ENCODE measurements around the gene FKBP2. TPM values are rescaled to one million over a fixed set of nuclear protein-coding genes. Genes with fewer than 3 reads are reported as not detected.

FKBP2 gene
- total RNA-seq, 1 experiment from 2014 or later, result 41.0 TPM

- no peak overlapping the region for H4K5ac ChIP-seq (ENCODE audit: insufficient read length, low read depth, low read length)
- H3K23me2 ChIP-seq (ENCODE audit: insufficient read length, low read depth, low read length, poor library complexity, severe bottlenecking), result peaks cover 21% of the 10 kb centered on the region
- no peak overlapping the region for H3K18ac ChIP-seq (ENCODE audit: insufficient read length, low read depth, low read length)
- no peak overlapping the region for H3K23ac ChIP-seq (ENCODE audit: insufficient read length, low read depth, low read length)
- Mint-ChIP-seq H3K27me3 (ENCODE audit: low read depth) (no peaks in the 10 kb centered on the region), H3K36me3 (ENCODE audit: insufficient read depth in 1 of 3, low read depth in 3 of 3) (peaks cover 13 to 31% (median 17%) of the 10 kb centered on the region in 3 experiments), H3K27ac (peak overlapping the region; percentile 40 to 86 (median 75); a peak in 4 of 7 replicates), H3K4me3 (peak overlapping the region; percentile 85 to 93), H3K4me1 (peaks cover 28 to 35% of the 10 kb centered on the region in 2 experiments), H3K9me3 (no peaks in the 10 kb centered on the region; a peak in 1 of 5 replicates)
- H3K14ac ChIP-seq (ENCODE audit: insufficient read depth, low read length), result no peak overlapping the region
- H3K27me3 ChIP-seq (ENCODE audit: insufficient read depth, low read length), result no peaks in the 10 kb centered on the region
- H3K4ac ChIP-seq (ENCODE audit: low read depth, low read length), result no peak overlapping the region
- H3K4me2 ChIP-seq (ENCODE audit: insufficient read depth, insufficient read length, low read length), result no peak overlapping the region
- H3K4me1 ChIP-seq (ENCODE audit: insufficient read depth, low read length), result no peaks in the 10 kb centered on the region
- H3T11ph ChIP-seq (ENCODE audit: low read length), result no peak overlapping the region
- H3K79me2 ChIP-seq (ENCODE audit: insufficient read depth, low read length), result peaks cover 9% of the 10 kb centered on the region; the same call in 1 of the 2 replicates
- DNase-seq, result no peak
- H3K9ac ChIP-seq (ENCODE audit: extremely low read depth, insufficient read length, low read length), result no peak overlapping the region
- no CpG with 5 or more reads among the region's 8 CpGs for WGBS (ENCODE audit: extremely low coverage, insufficient read length, low lambda C conversion rate)
- H3K79me1 ChIP-seq (ENCODE audit: insufficient read depth, low read depth, low read length, poor library complexity, severe bottlenecking), result no peaks in the 10 kb centered on the region
- H2BK15ac ChIP-seq (ENCODE audit: low read depth, low read length), result no peak overlapping the region
- H2AK5ac ChIP-seq (ENCODE audit: insufficient read length, low read length), result no peak overlapping the region
- no peak overlapping the region for H3K56ac ChIP-seq (ENCODE audit: insufficient read length, low read depth, low read length)
- no peak overlapping the region for H4K8ac ChIP-seq (replicated peaks; ENCODE audit: insufficient read length, low read depth, low read length)
- TF ChIP-seq CTCF (conservative IDR thresholded peaks at IDR 0.05), result no peak
- H2BK12ac ChIP-seq (ENCODE audit: insufficient read length, low read depth, low read length), result no peak overlapping the region
- H4K91ac ChIP-seq (ENCODE audit: insufficient read length, low read depth, low read length), result no peak overlapping the region
- H2AFZ ChIP-seq (ENCODE audit: low read length), result no peak overlapping the region
- no peaks in the 10 kb centered on the region for H3K9me3 ChIP-seq (ENCODE audit: control insufficient read depth, low read depth, low read length)
- no peak overlapping the region for H3K27ac ChIP-seq (ENCODE audit: insufficient read length, low read depth, low read length)
- H2BK5ac ChIP-seq (ENCODE audit: insufficient read length, low read length), result no peak overlapping the region
- H2BK20ac ChIP-seq (ENCODE audit: low read depth, low read length, poor library complexity, severe bottlenecking), result no peak overlapping the region
- H4K20me1 ChIP-seq (ENCODE audit: control insufficient read depth, insufficient read depth, insufficient read length), result no peaks in the 10 kb centered on the region
- H2BK120ac ChIP-seq (ENCODE audit: low read depth, low read length, poor library complexity, severe bottlenecking), result no peak overlapping the region
Observed at GRCh38 chr11:64243236-64243854, 2.5 kb downstream of the FKBP2 start.
